Endothelial cell of umbilical vein (primary cell): ENCODE measurements around the gene PRAMEF13. TPM values are rescaled to one million over a fixed set of nuclear protein-coding genes. Genes with fewer than 3 reads are reported as not detected.
"Not testable (repeated sequence)": the region's sequence is repeated elsewhere in the genome, so short reads cannot be mapped to it uniquely, and the experiment has no call there.

Experiments
- Bru-seq: library from RNA; stranded (reverse); fragments of 400-500 nt; gene quantifications from one replicate; lab custom pipeline; 2021; lab: Mats Ljungman, UMichigan
- BruChase-seq, 2 experiments: library from RNA; stranded (reverse); fragments of 400-500 nt; gene quantifications; one replicate each; lab custom pipeline; 2021; lab: Mats Ljungman, UMichigan
- BruUV-seq: library from RNA; stranded (reverse); fragments of 400-500 nt; replicated peaks from 2 replicates; lab custom pipeline; 2021; lab: Mats Ljungman, UMichigan
- CTCF ChIA-PET: fragments of 300-600, 350-600 bp; sonication (Branson Sonifier 250); formaldehyde crosslinking; loops from one replicate; lab custom pipeline; 2021; ENCODE audit warnings: antibody characterized with exemption, inconsistent platforms; lab: Charles Lee
- POLR2A ChIA-PET: fragments of 300-600, 350-600 bp; sonication (Branson Sonifier 250); formaldehyde crosslinking; loops from one replicate; lab custom pipeline; 2021; ENCODE audit warnings: antibody characterized with exemption, inconsistent platforms; lab: Charles Lee
- DNase-seq: peaks from one replicate; pipeline ENCODE4 v3.0.0-alpha.2; 2011; ENCODE audit warnings: low read depth, low spot score
- FAIRE-seq: peaks from 2 replicates; lab custom pipeline; 2011; peaks lifted over from hg19 to GRCh38; lab: Jason Lieb, UNC
- H2AFZ ChIP-seq: 2 replicates; pipeline ENCODE4 v1.6.0; 2012; ENCODE audit warnings: low read depth, low read length, control low read depth, inconsistent platforms
- H3K27ac ChIP-seq: 2 replicates; pipeline ENCODE4 v1.5.1; 2011; ENCODE audit warnings: low read depth, mild to moderate bottlenecking, control low read depth, low read length, moderate library complexity; ENCODE audit not compliant: insufficient read depth
- H3K27me3 ChIP-seq, 2 experiments: 2 replicates each; pipeline versions ENCODE4 v1.6.0 to v1.6.1; 2011; ENCODE audit warnings: low read length in 2 of 2, mixed read lengths in 1 of 2; ENCODE audit not compliant: control insufficient read depth in 2 of 2, insufficient read depth in 2 of 2
- H3K36me3 ChIP-seq, 2 experiments: 2 replicates in 1 of 2; 3 replicates in 1 of 2; pipeline ENCODE4 v1.5.1; 2011; ENCODE audit warnings: low read length in 2 of 2, mild to moderate bottlenecking in 1 of 2, moderate library complexity in 1 of 2; ENCODE audit not compliant: control insufficient read depth in 2 of 2, insufficient read depth in 2 of 2; ENCODE audit errors: extremely low read depth in 1 of 2
- H3K4me1 ChIP-seq: 3 replicates; pipeline ENCODE4 v1.5.1; 2011; ENCODE audit warnings: mild to moderate bottlenecking, low read length; ENCODE audit not compliant: control insufficient read depth, insufficient read depth; ENCODE audit errors: extremely low read depth
- H3K4me2 ChIP-seq: 2 replicates; pipeline ENCODE4 v1.6.1; 2011; ENCODE audit warnings: low read length, control low read depth, mixed read lengths; ENCODE audit not compliant: insufficient read depth
- H3K4me3 ChIP-seq, 3 experiments: fragments of 200-600 bp in 1 of 3; sonication (generic), shearing (Covaris generic) in 1 of 3; replicated peaks in 1 of 3; 2 replicates each; pipeline ENCODE4 v1.5.1; 2011 to 2016; ENCODE audit warnings: control low read depth in 3 of 3, low read length in 3 of 3, mild to moderate bottlenecking in 2 of 3, inconsistent platforms in 1 of 3, low read depth in 1 of 3, moderate library complexity in 1 of 3; ENCODE audit not compliant: insufficient read depth in 1 of 3
- H3K79me2 ChIP-seq: 2 replicates; pipeline ENCODE4 v1.6.0; 2012; ENCODE audit warnings: low read length, inconsistent platforms; ENCODE audit not compliant: control insufficient read depth, insufficient read depth
- H3K9ac ChIP-seq: replicated peaks from 2 replicates; pipeline ENCODE3; 2011; ENCODE audit warnings: low read length, control low read depth; ENCODE audit not compliant: insufficient read depth; ENCODE audit errors: extremely low read depth
- H3K9me1 ChIP-seq: replicated peaks from 3 replicates; pipeline ENCODE4 v1.6.0; 2011; ENCODE audit warnings: mild to moderate bottlenecking, low read length; ENCODE audit not compliant: control insufficient read depth, insufficient read depth; ENCODE audit errors: extremely low read depth
- H3K9me3 ChIP-seq: replicated peaks from 2 replicates; pipeline ENCODE4 v1.5.1; 2012; ENCODE audit warnings: low read length, inconsistent platforms; ENCODE audit not compliant: control insufficient read depth, insufficient read depth
- H4K20me1 ChIP-seq: replicated peaks from 2 replicates; pipeline ENCODE3; 2011; ENCODE audit warnings: mild to moderate bottlenecking, low read length; ENCODE audit not compliant: control insufficient read depth, insufficient read depth; ENCODE audit errors: extremely low read depth
- dilution Hi-C: fragments of 300-500 bp; cut with MboI; formaldehyde crosslinking; loops from one replicate; pipeline ENCODE4 v1.15.0; 2019; ENCODE audit warnings: low sequenced_read_pairs; ENCODE audit not compliant: extremely low pct_ligation_motif_present
- intact Hi-C: fragments of 100-400 bp; cut with micrococcal nuclease; formaldehyde crosslinking; loops from one replicate; pipeline ENCODE4 v1.10.0; 2022
- long read RNA-seq: library from polyadenylated mRNA; stranded (forward); transcript quantifications from one replicate; pipeline ENCODE4 v2.0.0, GENCODE V29; 2021
- polyA minus RNA-seq, 3 experiments: library from RNA; depleted of rRNA, polyadenylated mRNA; stranded (reverse); fragments of >200 nt; gene quantifications; 1 replicate in 1 of 3; 2 replicates in 2 of 3; pipeline ENCODE4 v1.2.3, GENCODE V29; 2011
- polyA plus RNA-seq, 4 experiments: library from polyadenylated mRNA; depleted of rRNA in 3 of 4; stranded (reverse) in 3 of 4; unstranded in 1 of 4; fragments of >200 nt; gene quantifications; 2 replicates each; pipeline versions ENCODE4 v1.2.1 to v1.2.3, GENCODE V29; 2011 to 2012; ENCODE audit warnings: missing spikeins in 1 of 4
- total RNA-seq: library from RNA; stranded (reverse); gene quantifications from 2 replicates; pipeline ENCODE4 v1.2.3, GENCODE V29; 2021

PRAMEF13 gene
- total RNA-seq: not detected in 2 replicates
- not detected in 2 replicates for polyA plus RNA-seq
- polyA plus RNA-seq (2011; cell fraction: cytosol; rRNA removed): not detected in 2 replicates
- polyA plus RNA-seq (2011; cell fraction: nucleus; rRNA removed): not detected in 2 replicates
- not detected in 2 replicates for polyA plus RNA-seq (2012)
- polyA minus RNA-seq: not detected in 2 replicates
- not detected for polyA minus RNA-seq (2011; cell fraction: cytosol; rRNA and poly(A)+ RNA removed)
- polyA minus RNA-seq (2011; cell fraction: nucleus; rRNA and poly(A)+ RNA removed): not detected in 2 replicates
- not detected for Bru-seq, nascent RNA
- not detected for BruChase-seq, experiment 1, labeled RNA remaining after a 6-hour chase
- not detected for BruChase-seq, experiment 2, labeled RNA remaining after a 2-hour chase
- long read RNA-seq: 0 reads

- BruUV-seq, dilution Hi-C loops, DNase-seq, intact Hi-C loops, H3K9me3 ChIP-seq, H3K9ac ChIP-seq, H3K36me3 ChIP-seq, H3K4me1 ChIP-seq, H3K79me2 ChIP-seq, CTCF ChIA-PET, FAIRE-seq, H4K20me1 ChIP-seq, H2AFZ ChIP-seq, H3K4me3 ChIP-seq, H3K9me1 ChIP-seq, H3K27me3 ChIP-seq, POLR2A ChIA-PET, H3K27ac ChIP-seq, H3K4me2 ChIP-seq: not testable (repeated sequence)
Observed at GRCh38 chr1:13201309-13201708, at the start of gene PRAMEF13. Gene PRAMEF13 (minus strand): TSS chr1:13201409. CDS start chr1:13199589, 1,820 bp downstream.

GRCh38 chr1:13247122-13247521 is 45.9 kb upstream of the PRAMEF13 start:
- H3K4me2 ChIP-seq, FAIRE-seq, H3K4me1 ChIP-seq, intact Hi-C loops, H4K20me1 ChIP-seq, H3K36me3 ChIP-seq, CTCF ChIA-PET, H3K27ac ChIP-seq, BruUV-seq, DNase-seq, H3K9me3 ChIP-seq, dilution Hi-C loops, H3K27me3 ChIP-seq, H3K4me3 ChIP-seq, H3K9me1 ChIP-seq, H3K9ac ChIP-seq, POLR2A ChIA-PET, H3K79me2 ChIP-seq, H2AFZ ChIP-seq: not testable (repeated sequence)

GRCh38 chr1:13246554-13246871 is 45.3 kb upstream of the PRAMEF13 start:
- H3K9me1 ChIP-seq, H4K20me1 ChIP-seq, intact Hi-C loops, H3K9me3 ChIP-seq, FAIRE-seq, H3K36me3 ChIP-seq, H3K27ac ChIP-seq, H3K27me3 ChIP-seq, H3K4me1 ChIP-seq, H3K9ac ChIP-seq, DNase-seq, H3K4me2 ChIP-seq, dilution Hi-C loops, POLR2A ChIA-PET, H2AFZ ChIP-seq, H3K79me2 ChIP-seq, CTCF ChIA-PET, BruUV-seq, H3K4me3 ChIP-seq: not testable (repeated sequence)

- H4K20me1 ChIP-seq, H3K27me3 ChIP-seq, dilution Hi-C loops, H3K9ac ChIP-seq, H3K79me2 ChIP-seq, CTCF ChIA-PET, H3K4me2 ChIP-seq, H3K4me1 ChIP-seq, intact Hi-C loops, H3K9me3 ChIP-seq, H3K9me1 ChIP-seq, POLR2A ChIA-PET, H3K27ac ChIP-seq, H2AFZ ChIP-seq, H3K36me3 ChIP-seq, BruUV-seq, DNase-seq, FAIRE-seq, H3K4me3 ChIP-seq: not testable (repeated sequence)
Observed at GRCh38 chr1:13245841-13246553, 44.8 kb upstream of the PRAMEF13 start.
